ENCODE measurements around the gene JAKMIP1. TPM values are rescaled to one million over a fixed set of nuclear protein-coding genes. Genes with fewer than 3 reads are reported as not detected.
A peak's percentile ranks its signal among the peaks of the same experiment; 100 is the strongest.

The JAKMIP1 gene
- total RNA-seq, 1 donor from 2014 or later = 5.5 TPM

DNA sequence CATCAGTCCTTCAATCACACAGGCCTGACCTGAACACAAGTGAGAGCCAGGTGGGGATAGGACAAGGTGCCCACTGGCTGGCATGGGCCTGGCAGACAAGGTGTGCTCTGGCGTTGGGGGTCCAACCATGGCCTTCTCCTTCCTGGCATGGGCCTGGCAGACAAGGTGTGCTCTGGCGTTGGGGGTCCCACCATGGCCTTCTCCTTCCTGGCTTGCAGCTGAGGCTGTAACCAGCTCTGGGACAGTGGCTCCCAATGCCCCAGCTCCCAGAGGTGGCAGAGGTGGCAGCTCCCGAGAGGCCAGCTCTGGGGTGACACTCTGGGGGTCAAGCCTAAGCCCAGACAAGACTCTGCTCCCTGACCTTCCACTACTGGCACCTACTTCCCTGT, 62.6 kb downstream of the JAKMIP1 start:
- Mint-ChIP-seq H3K27me3 (ENCODE audit: insufficient read depth, low read depth) (peaks cover 15% of the 10 kb centered on the region), H3K4me3 (no peak overlapping the region), H3K9me3 (peaks cover 11% of the 10 kb centered on the region), H3K4me1 (no peaks in the 10 kb centered on the region), H3K27ac (no peak overlapping the region), H3K36me3 (no peaks in the 10 kb centered on the region)
- no peak overlapping the region for H3K9ac ChIP-seq
- H3K27ac ChIP-seq = no peak overlapping the region
- no peaks in the 10 kb centered on the region for H3K79me2 ChIP-seq (ENCODE audit: low read depth)
- no peak overlapping the region for H3K4me2 ChIP-seq
- H3K4me3 ChIP-seq = no peak overlapping the region
- no peak overlapping the region for H2AFZ ChIP-seq (replicated peaks)
- no peaks in the 10 kb centered on the region for H4K20me1 ChIP-seq (ENCODE audit: low read depth)
- no peaks in the 10 kb centered on the region for H3K9me3 ChIP-seq (ENCODE audit: low read depth)
- no peaks in the 10 kb centered on the region for H3K27me3 ChIP-seq
- H3K36me3 ChIP-seq = no peaks in the 10 kb centered on the region
- no peaks in the 10 kb centered on the region for H3F3A ChIP-seq (ENCODE audit: low read depth)
- H3K4me1 ChIP-seq = no peaks in the 10 kb centered on the region
- TF ChIP-seq EZH2phosphoT487 (IDR thresholded peaks at IDR 0.05) (no peak), EZH2 (IDR thresholded peaks at IDR 0.05) (no peak)
- TF ChIP-seq, protein P1, sequence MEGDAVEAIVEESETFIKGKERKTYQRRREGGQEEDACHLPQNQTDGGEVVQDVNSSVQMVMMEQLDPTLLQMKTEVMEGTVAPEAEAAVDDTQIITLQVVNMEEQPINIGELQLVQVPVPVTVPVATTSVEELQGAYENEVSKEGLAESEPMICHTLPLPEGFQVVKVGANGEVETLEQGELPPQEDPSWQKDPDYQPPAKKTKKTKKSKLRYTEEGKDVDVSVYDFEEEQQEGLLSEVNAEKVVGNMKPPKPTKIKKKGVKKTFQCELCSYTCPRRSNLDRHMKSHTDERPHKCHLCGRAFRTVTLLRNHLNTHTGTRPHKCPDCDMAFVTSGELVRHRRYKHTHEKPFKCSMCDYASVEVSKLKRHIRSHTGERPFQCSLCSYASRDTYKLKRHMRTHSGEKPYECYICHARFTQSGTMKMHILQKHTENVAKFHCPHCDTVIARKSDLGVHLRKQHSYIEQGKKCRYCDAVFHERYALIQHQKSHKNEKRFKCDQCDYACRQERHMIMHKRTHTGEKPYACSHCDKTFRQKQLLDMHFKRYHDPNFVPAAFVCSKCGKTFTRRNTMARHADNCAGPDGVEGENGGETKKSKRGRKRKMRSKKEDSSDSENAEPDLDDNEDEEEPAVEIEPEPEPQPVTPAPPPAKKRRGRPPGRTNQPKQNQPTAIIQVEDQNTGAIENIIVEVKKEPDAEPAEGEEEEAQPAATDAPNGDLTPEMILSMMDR (IDR thresholded peaks at IDR 0.05) = no peak
- DNase-seq (ENCODE audit: low spot score) = no peak

- H3K79me2 ChIP-seq (ENCODE audit: low read depth) = no peaks in the 10 kb centered on the region
- no peaks in the 10 kb centered on the region for H3K36me3 ChIP-seq
- no peak overlapping the region for H3K9ac ChIP-seq
- H3K4me1 Mint-ChIP-seq = no peaks in the 10 kb centered on the region
- H2AFZ ChIP-seq (replicated peaks) = no peak overlapping the region
- no peak overlapping the region for H3K4me3 ChIP-seq
- H4K20me1 ChIP-seq (ENCODE audit: low read depth) = no peaks in the 10 kb centered on the region
- H3K36me3 Mint-ChIP-seq = no peaks in the 10 kb centered on the region
- peaks cover 11% of the 10 kb centered on the region for H3K9me3 Mint-ChIP-seq
- no peaks in the 10 kb centered on the region for H3K9me3 ChIP-seq (ENCODE audit: low read depth)
- no peak for TF ChIP-seq EZH2 (IDR thresholded peaks at IDR 0.05)
- no peak for TF ChIP-seq EZH2phosphoT487 (IDR thresholded peaks at IDR 0.05)
- TF ChIP-seq, protein P1 (IDR thresholded peaks at IDR 0.05) = no peak
- no peaks in the 10 kb centered on the region for H3K4me1 ChIP-seq
- H3K27ac ChIP-seq = no peak overlapping the region
- no peak overlapping the region for H3K27ac Mint-ChIP-seq
- H3K27me3 Mint-ChIP-seq (ENCODE audit: insufficient read depth, low read depth) = peaks cover 14% of the 10 kb centered on the region
- no peaks in the 10 kb centered on the region for H3F3A ChIP-seq (ENCODE audit: low read depth)
- no peak overlapping the region for H3K4me3 Mint-ChIP-seq
- no peak for DNase-seq (ENCODE audit: low spot score)
- no peak overlapping the region for H3K4me2 ChIP-seq
- H3K27me3 ChIP-seq = no peaks in the 10 kb centered on the region
Observed at GRCh38 chr4:6137027-6137746, 63.2 kb downstream of the JAKMIP1 start.

GRCh38 chr4:6134612-6135220, 65.6 kb downstream of the JAKMIP1 start:
- Histone ChIP-seq H2AFZ (replicated peaks) (no peak overlapping the region), H3K9me3 (ENCODE audit: low read depth) (no peaks in the 10 kb centered on the region), H3K27ac (no peak overlapping the region), H3K27me3 (no peaks in the 10 kb centered on the region), H3F3A (ENCODE audit: low read depth) (no peaks in the 10 kb centered on the region), H3K4me2 (no peak overlapping the region), H3K79me2 (ENCODE audit: low read depth) (no peaks in the 10 kb centered on the region), H3K4me1 (no peaks in the 10 kb centered on the region), H3K36me3 (no peaks in the 10 kb centered on the region), H4K20me1 (ENCODE audit: low read depth) (no peaks in the 10 kb centered on the region), H3K4me3 (no peak overlapping the region), H3K9ac (no peak overlapping the region)
- DNase-seq (ENCODE audit: low spot score) = no peak
- H3K36me3 Mint-ChIP-seq = no peaks in the 10 kb centered on the region
- TF ChIP-seq, protein P1 (IDR thresholded peaks at IDR 0.05) = peak; percentile 33
- no peak for TF ChIP-seq EZH2 (IDR thresholded peaks at IDR 0.05)
- H3K4me3 Mint-ChIP-seq = no peak overlapping the region
- H3K27ac Mint-ChIP-seq = no peak overlapping the region
- peaks cover 2% of the 10 kb centered on the region for H3K4me1 Mint-ChIP-seq
- H3K27me3 Mint-ChIP-seq (ENCODE audit: insufficient read depth, low read depth) = peaks cover 11% of the 10 kb centered on the region
- peaks cover 11% of the 10 kb centered on the region for H3K9me3 Mint-ChIP-seq

Data from neural progenitor cell (in vitro differentiated cells).